Measurements from ENCODE around the gene PGPEP1. TPM values are rescaled to one million over a fixed set of nuclear protein-coding genes. Genes with fewer than 3 reads are reported as not detected.

PGPEP1 gene
- total and polyA plus RNA-seq, 2 donors (not counting 3 experiments of a cell fraction or from before 2014, with no cell fraction given), result 9.9 to 27.2 TPM

DNA sequence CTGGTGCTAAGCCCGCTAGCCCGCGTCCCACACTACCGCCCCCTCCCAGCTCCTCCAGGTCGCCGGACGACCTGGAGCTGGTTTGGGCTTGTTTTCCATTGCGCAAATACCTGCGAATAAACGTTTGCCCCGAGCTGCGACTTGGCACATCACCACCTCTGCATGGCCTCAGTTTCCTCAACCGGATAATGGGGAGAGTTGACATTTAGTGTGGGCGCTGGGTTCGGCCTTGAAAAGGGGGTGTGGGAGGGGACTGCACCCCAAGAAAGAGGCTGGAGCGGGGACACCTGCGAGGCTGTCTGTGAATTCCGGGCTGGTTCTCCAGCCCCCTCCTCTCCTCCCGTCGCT, 48.0 kb upstream of the PGPEP1 start:
- Histone ChIP-seq H3K4me1 (ENCODE audit: control insufficient read depth, extremely low read depth, insufficient read depth, low read length) (peaks cover 16% of the 10 kb centered on the region), H3K79me2 (ENCODE audit: control insufficient read depth, insufficient read depth, low read length) (no peaks in the 10 kb centered on the region), H3K9me1 (replicated peaks; ENCODE audit: control insufficient read depth, extremely low read depth, insufficient read depth, low read length) (no peaks in the 10 kb centered on the region), H3K27me3 (ENCODE audit: control insufficient read depth in 2 of 2, insufficient read depth in 2 of 2, low read length in 2 of 2) (no peaks in the 10 kb centered on the region), H3K36me3 (ENCODE audit: control insufficient read depth in 2 of 2, extremely low read depth in 1 of 2, insufficient read depth in 2 of 2, low read length in 2 of 2) (no peaks in the 10 kb centered on the region), H3K27ac (ENCODE audit: insufficient read depth, low read depth, low read length) (peak overlapping the region; percentile 77), H3K4me2 (ENCODE audit: insufficient read depth, low read length) (peak overlapping the region; percentile 44), H4K20me1 (replicated peaks; ENCODE audit: control insufficient read depth, extremely low read depth, insufficient read depth, low read length) (no peaks in the 10 kb centered on the region), H2AFZ (ENCODE audit: low read depth, low read length) (peak overlapping the region; percentile 43), H3K9me3 (replicated peaks; ENCODE audit: control insufficient read depth, insufficient read depth, low read length) (no peaks in the 10 kb centered on the region), H3K9ac (replicated peaks; ENCODE audit: extremely low read depth, insufficient read depth, low read length) (peak overlapping the region; percentile 94), H3K4me3 (replicated peaks in 1 of 3; ENCODE audit: insufficient read depth in 1 of 3, low read depth in 1 of 3, low read length in 3 of 3) (peak overlapping the region; percentile 50 to 78 (median 56))
- intact Hi-C loops (cut with micrococcal nuclease), result loop anchor here (1.0 kb wide), 3 partner anchors 10 to 31 kb away; partner anchors contain the start of gene LSM4
- TF ChIP-seq POLR2A (IDR thresholded peaks at IDR 0.05; ENCODE audit: low read depth, low read length) (peak; percentile 25), FOS (IDR thresholded peaks at IDR 0.05; ENCODE audit: borderline replicate concordance, insufficient read depth, low read length) (no peak)
- CTCF ChIA-PET, result interaction anchor here (0.7 to 3.8 kb wide), 8 partner anchors 12 to 36 kb away, joined by 3 to 64 read pairs (median 6); partner anchors contain the start of genes JUND and LSM4
- POLR2A ChIA-PET, result interaction anchor here (0.7 to 4.2 kb wide), 7 partner anchors 9 to 862 kb away, joined by 3 to 100 read pairs (median 6); partner anchors contain the start of genes GDF15, JUND and LSM4
- BruUV-seq (replicated peaks), result no TSS peak
- FAIRE-seq (peak; percentile 8), DNase-seq (ENCODE audit: low read depth, low spot score) (peak; percentile 53)
- dilution Hi-C loops (cut with MboI; ENCODE audit: extremely low pct_ligation_motif_present, low sequenced_read_pairs), result no loop called here

- no TSS peak for BruUV-seq (replicated peaks)
- intact Hi-C loops (cut with micrococcal nuclease), result loop anchor here (1.0 kb wide), 3 partner anchors 11 to 30 kb away; partner anchors contain the start of gene LSM4
- peak; percentile 70 for DNase-seq (ENCODE audit: low read depth, low spot score)
Measured at GRCh38 chr19:18292810-18293641, 47.4 kb upstream of the PGPEP1 start.

More at GRCh38 chr19:18292810-18293641, 47.4 kb upstream of the PGPEP1 start:
- Histone ChIP-seq H3K9me3 (replicated peaks; ENCODE audit: control insufficient read depth, insufficient read depth, low read length) (no peaks in the 10 kb centered on the region), H3K27ac (ENCODE audit: insufficient read depth, low read depth, low read length) (peak overlapping the region; percentile 77), H2AFZ (ENCODE audit: low read depth, low read length) (peak overlapping the region; percentile 73), H4K20me1 (replicated peaks; ENCODE audit: control insufficient read depth, extremely low read depth, insufficient read depth, low read length) (no peaks in the 10 kb centered on the region), H3K79me2 (ENCODE audit: control insufficient read depth, insufficient read depth, low read length) (no peaks in the 10 kb centered on the region), H3K4me2 (ENCODE audit: insufficient read depth, low read length) (peak overlapping the region; percentile 44), H3K36me3 (ENCODE audit: control insufficient read depth in 2 of 2, extremely low read depth in 1 of 2, insufficient read depth in 2 of 2, low read length in 2 of 2) (no peaks in the 10 kb centered on the region), H3K4me1 (ENCODE audit: control insufficient read depth, extremely low read depth, insufficient read depth, low read length) (peaks cover 16% of the 10 kb centered on the region), H3K4me3 (replicated peaks in 1 of 3; ENCODE audit: insufficient read depth in 1 of 3, low read depth in 1 of 3, low read length in 3 of 3) (peak overlapping the region; percentile 50 to 78 (median 56)), H3K9me1 (replicated peaks; ENCODE audit: control insufficient read depth, extremely low read depth, insufficient read depth, low read length) (no peaks in the 10 kb centered on the region), H3K9ac (replicated peaks; ENCODE audit: extremely low read depth, insufficient read depth, low read length) (peak overlapping the region; percentile 94), H3K27me3 (ENCODE audit: control insufficient read depth in 2 of 2, insufficient read depth in 2 of 2, low read length in 2 of 2) (no peaks in the 10 kb centered on the region)
- ChIA-PET CTCF (interaction anchor here (0.6 to 3.8 kb wide), 9 partner anchors 12 to 117 kb away, joined by 3 to 64 read pairs (median 5); partner anchors contain the start of genes JUND and LSM4), POLR2A (interaction anchor here (0.6 to 4.2 kb wide), 10 partner anchors 8 to 862 kb away, joined by 3 to 100 read pairs (median 5); partner anchors contain the start of genes GDF15, JUND and LSM4)
- peak; percentile 73 for FAIRE-seq
- dilution Hi-C loops (cut with MboI; ENCODE audit: extremely low pct_ligation_motif_present, low sequenced_read_pairs), result no loop called here
- TF ChIP-seq EZH2 (IDR thresholded peaks at IDR 0.05; ENCODE audit: borderline replicate concordance, low read depth, low read length, severe bottlenecking), result no peak
- no peak for TF ChIP-seq POLR2A (IDR thresholded peaks at IDR 0.05; ENCODE audit: low read depth, low read length)
- no peak for TF ChIP-seq POLR2AphosphoS5 (IDR thresholded peaks at IDR 0.05; ENCODE audit: insufficient read depth, low read depth, low read length)
- no peak for TF ChIP-seq JUN (IDR thresholded peaks at IDR 0.05; ENCODE audit: borderline replicate concordance, insufficient read depth, insufficient read length, low read depth)
